Upper lobe of left lung (tissue), 6 donors: ENCODE data around the gene KCNJ10. TPM values are rescaled to one million over a fixed set of nuclear protein-coding genes. Genes with fewer than 3 reads are reported as not detected.

Experiments
- ATAC-seq, 2 donors: fragments of 200-7000 bp; cut with Tn5 transposase; one replicate each; pipeline ENCODE4 v1.9.1; 2022; ENCODE audit warnings: mild to moderate bottlenecking in 2 of 2, moderate library complexity in 2 of 2; ENCODE audit not compliant: low FRiP score in 2 of 2
- DNase-seq, 2 donors: peaks; one replicate each; pipeline ENCODE4 v3.0.0-alpha.2; 2019 to 2020
- H3K27ac ChIP-seq, 4 donors: fragments of 200-600 bp; sonication (generic); one replicate each; pipeline ENCODE4 v1.5.1; 2016 to 2019
- H3K27me3 ChIP-seq, 4 donors: fragments of 200-600 bp; sonication (generic); one replicate each; pipeline ENCODE4 v1.5.1; 2017 to 2019
- H3K36me3 ChIP-seq, 4 donors: fragments of 200-600 bp; sonication (generic); one replicate each; pipeline ENCODE4 v1.5.1; 2016 to 2019
- H3K4me1 ChIP-seq, 4 donors: fragments of 200-600 bp; sonication (generic); one replicate each; pipeline ENCODE4 v1.5.1; 2018 to 2019
- H3K4me3 ChIP-seq, 4 donors: fragments of 200-600 bp; sonication (generic); one replicate each; pipeline ENCODE4 v1.5.1; 2017 to 2019; ENCODE audit warnings: mild to moderate bottlenecking in 2 of 4, moderate library complexity in 1 of 4
- H3K9me3 ChIP-seq, 4 donors: fragments of 200-600 bp; sonication (generic); one replicate each; pipeline ENCODE4 v1.5.1; 2018 to 2019
- EP300 ChIP-seq, 4 donors: sonication (generic); formaldehyde crosslinking; IDR thresholded peaks; one replicate each; pipeline ENCODE4 v1.5.1; 2017; ENCODE audit warnings: antibody characterized with exemption in 4 of 4, control low read depth in 2 of 4
- POLR2A ChIP-seq, 4 donors: fragments of 450-650 bp; IDR thresholded peaks; one replicate each; pipeline ENCODE4 v1.5.1; 2016 to 2017; ENCODE audit warnings: antibody characterized with exemption in 4 of 4, mild to moderate bottlenecking in 2 of 4
- POLR2AphosphoS5 ChIP-seq, 2 donors: sonication (generic); formaldehyde crosslinking; IDR thresholded peaks; one replicate each; pipeline ENCODE4 v1.5.1; 2017; ENCODE audit warnings: antibody characterized with exemption in 2 of 2
- WGBS, 2 donors: methylation state at CpG; one replicate each; pipeline ENCODE4 v1.1.5; 2017 to 2018; 5-methylcytosine and 5-hydroxymethylcytosine counted together
- total RNA-seq, 6 donors: library from RNA; depleted of rRNA in 4 of 6; stranded (reverse); fragments of >200 nt in 4 of 6; gene quantifications; one replicate each; pipeline versions ENCODE4 v1.1.0 to v1.2.1, GENCODE V29; 2016 to 2021
- TF ChIP-seq, protein P1 (sequence below), 6 experiments: fragments of 450-650 bp in 4 of 6; fragments of 200-600 bp in 2 of 6; sonication (generic) in 2 of 6; IDR thresholded peaks; one replicate each; pipeline ENCODE4 v1.5.1; 2016 to 2019; ENCODE audit warnings: antibody characterized with exemption in 6 of 6
- donor health status: DM: no; HTN: no; CAD: no; lungs with moderate emphysema.
- donor health status: DM: no; HTN: yes; CAD: no; lungs with severe emphysema.

KCNJ10 gene
- total RNA-seq, 6 donors from 2014 or later = 0.11 TPM; not detected in 5

DNA sequence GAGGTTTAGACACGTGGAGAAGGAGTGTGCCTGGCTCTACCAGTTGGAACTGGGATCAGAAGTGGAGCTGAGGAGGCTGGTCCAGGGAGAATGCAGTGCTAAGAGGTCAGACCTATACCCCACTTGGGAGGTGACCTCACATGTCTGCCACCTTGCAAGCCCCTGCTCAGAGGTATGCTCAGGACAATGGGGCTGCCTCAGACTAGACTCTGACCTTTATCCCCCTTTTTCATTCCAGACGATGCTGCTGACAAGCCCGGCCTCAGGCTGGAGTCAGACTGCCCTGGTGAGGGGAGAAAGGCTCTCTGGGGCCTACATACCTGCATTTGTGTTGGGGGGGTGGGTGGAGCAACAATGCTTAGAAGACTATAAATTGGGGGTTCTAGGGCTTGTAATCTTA is 5.2 kb downstream of the KCNJ10 start:
- H3K4me1 ChIP-seq = peaks cover 0 to 4% (median 1%) of the 10 kb centered on the region in 4 donors
- no peak for ATAC-seq
- H3K4me3 ChIP-seq = no peak overlapping the region
- H3K36me3 ChIP-seq = no peaks in the 10 kb centered on the region
- TF ChIP-seq EP300 (IDR thresholded peaks at IDR 0.05) (no peak), POLR2A (IDR thresholded peaks at IDR 0.05) (no peak), POLR2AphosphoS5 (IDR thresholded peaks at IDR 0.05) (no peak)
- TF ChIP-seq, protein P1, sequence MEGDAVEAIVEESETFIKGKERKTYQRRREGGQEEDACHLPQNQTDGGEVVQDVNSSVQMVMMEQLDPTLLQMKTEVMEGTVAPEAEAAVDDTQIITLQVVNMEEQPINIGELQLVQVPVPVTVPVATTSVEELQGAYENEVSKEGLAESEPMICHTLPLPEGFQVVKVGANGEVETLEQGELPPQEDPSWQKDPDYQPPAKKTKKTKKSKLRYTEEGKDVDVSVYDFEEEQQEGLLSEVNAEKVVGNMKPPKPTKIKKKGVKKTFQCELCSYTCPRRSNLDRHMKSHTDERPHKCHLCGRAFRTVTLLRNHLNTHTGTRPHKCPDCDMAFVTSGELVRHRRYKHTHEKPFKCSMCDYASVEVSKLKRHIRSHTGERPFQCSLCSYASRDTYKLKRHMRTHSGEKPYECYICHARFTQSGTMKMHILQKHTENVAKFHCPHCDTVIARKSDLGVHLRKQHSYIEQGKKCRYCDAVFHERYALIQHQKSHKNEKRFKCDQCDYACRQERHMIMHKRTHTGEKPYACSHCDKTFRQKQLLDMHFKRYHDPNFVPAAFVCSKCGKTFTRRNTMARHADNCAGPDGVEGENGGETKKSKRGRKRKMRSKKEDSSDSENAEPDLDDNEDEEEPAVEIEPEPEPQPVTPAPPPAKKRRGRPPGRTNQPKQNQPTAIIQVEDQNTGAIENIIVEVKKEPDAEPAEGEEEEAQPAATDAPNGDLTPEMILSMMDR (IDR thresholded peaks at IDR 0.05) = no peak
- no peak overlapping the region for H3K27ac ChIP-seq
- WGBS, 2 donors = 66 to 71% methylated on average over 3 of the region's 3 CpGs
- peaks cover 0 to 7% (median 3%) of the 10 kb centered on the region in 4 donors for H3K27me3 ChIP-seq
- H3K9me3 ChIP-seq = no peaks in the 10 kb centered on the region
- DNase-seq = no peak

DNA sequence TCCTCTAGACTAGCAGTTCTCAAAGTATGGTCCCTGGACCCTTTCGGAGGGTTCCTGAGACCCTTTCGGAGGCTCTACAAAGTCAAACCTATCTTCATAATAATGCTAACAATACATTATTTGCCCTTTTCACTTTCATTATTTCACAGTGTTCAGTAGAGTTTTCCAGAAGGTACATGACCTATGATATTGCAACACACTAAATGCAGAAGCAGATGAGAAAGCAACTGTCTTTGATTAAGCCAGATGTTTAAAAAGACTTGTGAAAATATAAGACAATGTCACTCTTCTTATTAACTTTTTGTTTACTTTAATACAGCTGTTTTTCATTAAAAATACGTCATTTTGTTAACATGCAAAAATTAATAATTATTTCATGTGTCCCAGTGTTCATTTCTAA is 5.8 kb downstream of the KCNJ10 start:
- no peak for TF ChIP-seq EP300 (IDR thresholded peaks at IDR 0.05)
- H3K27me3 ChIP-seq = peaks cover 0 to 6% (median under 1%) of the 10 kb centered on the region in 4 donors
- ATAC-seq = no peak
- no peak for DNase-seq
- H3K9me3 ChIP-seq = no peaks in the 10 kb centered on the region
- H3K4me3 ChIP-seq = no peak overlapping the region
- H3K36me3 ChIP-seq = no peaks in the 10 kb centered on the region
- no peaks in the 10 kb centered on the region for H3K4me1 ChIP-seq
- WGBS, 2 donors = 86 to 87% methylated on average over 3 of the region's 3 CpGs
- H3K27ac ChIP-seq = no peak overlapping the region

DNA sequence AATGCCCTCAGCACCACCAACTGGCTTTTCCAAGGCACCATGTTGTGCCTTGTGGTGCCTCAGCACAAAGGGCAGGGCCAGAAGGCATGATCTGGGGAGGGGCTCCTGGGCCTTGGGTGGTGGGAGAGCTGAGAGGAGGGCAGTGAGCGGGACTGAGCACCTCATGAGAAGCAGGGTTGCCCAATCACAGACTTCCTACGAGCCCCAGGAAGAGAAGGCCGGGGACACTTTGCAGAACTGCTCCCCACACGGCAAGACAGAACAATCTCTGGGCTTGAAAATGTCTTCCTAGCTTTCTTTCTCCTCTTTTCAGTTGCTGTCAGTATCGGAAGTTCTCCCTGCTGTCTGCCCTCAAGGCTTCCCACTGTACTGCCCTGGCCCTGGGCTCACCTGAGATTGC is 6.8 kb downstream of the KCNJ10 start:
- ATAC-seq (no peak), DNase-seq (no peak)
- no peaks in the 10 kb centered on the region for H3K9me3 ChIP-seq
- H3K4me1 ChIP-seq = no peaks in the 10 kb centered on the region
- H3K27ac ChIP-seq = no peak overlapping the region
- no peaks in the 10 kb centered on the region for H3K36me3 ChIP-seq
- TF ChIP-seq POLR2A (IDR thresholded peaks at IDR 0.05) (no peak), POLR2AphosphoS5 (IDR thresholded peaks at IDR 0.05) (no peak), EP300 (IDR thresholded peaks at IDR 0.05) (no peak)
- TF ChIP-seq, protein P1 (IDR thresholded peaks at IDR 0.05) = no peak
- 86 to 90% methylated on average over 4 to 5 of the region's 5 CpGs for WGBS, 2 donors
- H3K27me3 ChIP-seq = peaks cover 0 to 6% (median 0%) of the 10 kb centered on the region in 4 donors
- no peak overlapping the region for H3K4me3 ChIP-seq

DNA sequence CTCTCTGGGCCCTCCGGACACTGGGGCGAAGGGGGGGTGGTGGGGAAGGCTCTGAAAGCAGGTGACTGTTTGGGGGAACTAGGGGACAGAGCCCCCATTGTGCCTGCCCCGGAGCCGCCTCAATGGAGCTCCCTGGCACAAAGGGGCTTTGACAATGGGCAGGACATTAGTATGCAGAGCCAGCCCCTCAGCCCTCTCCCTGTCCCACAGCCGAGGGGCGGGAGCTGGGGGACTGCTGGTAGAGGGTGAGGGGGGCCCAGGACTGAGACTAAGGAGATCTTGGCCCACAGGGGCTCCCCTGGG is 7.8 kb downstream of the KCNJ10 start:
- WGBS, 2 donors = 64% methylated on average over 6 of the region's 6 CpGs; no CpG with 5 or more reads in 1 of the 2 donors
- ATAC-seq (peak in 1 of 2 donors; percentile 13), DNase-seq (peak in 1 of 2 donors; percentile 56)
- H3K27me3 ChIP-seq = peaks cover 0 to 6% (median 0%) of the 10 kb centered on the region in 4 donors
- no peak for TF ChIP-seq POLR2A (IDR thresholded peaks at IDR 0.05)
- TF ChIP-seq EP300 (IDR thresholded peaks at IDR 0.05) = no peak
- no peak for TF ChIP-seq POLR2AphosphoS5 (IDR thresholded peaks at IDR 0.05)
- TF ChIP-seq, protein P1 (IDR thresholded peaks at IDR 0.05) = no peak
- no peak overlapping the region for H3K27ac ChIP-seq
- H3K4me3 ChIP-seq = no peak overlapping the region
- no peaks in the 10 kb centered on the region for H3K4me1 ChIP-seq
- H3K9me3 ChIP-seq = no peaks in the 10 kb centered on the region
- no peaks in the 10 kb centered on the region for H3K36me3 ChIP-seq

DNA sequence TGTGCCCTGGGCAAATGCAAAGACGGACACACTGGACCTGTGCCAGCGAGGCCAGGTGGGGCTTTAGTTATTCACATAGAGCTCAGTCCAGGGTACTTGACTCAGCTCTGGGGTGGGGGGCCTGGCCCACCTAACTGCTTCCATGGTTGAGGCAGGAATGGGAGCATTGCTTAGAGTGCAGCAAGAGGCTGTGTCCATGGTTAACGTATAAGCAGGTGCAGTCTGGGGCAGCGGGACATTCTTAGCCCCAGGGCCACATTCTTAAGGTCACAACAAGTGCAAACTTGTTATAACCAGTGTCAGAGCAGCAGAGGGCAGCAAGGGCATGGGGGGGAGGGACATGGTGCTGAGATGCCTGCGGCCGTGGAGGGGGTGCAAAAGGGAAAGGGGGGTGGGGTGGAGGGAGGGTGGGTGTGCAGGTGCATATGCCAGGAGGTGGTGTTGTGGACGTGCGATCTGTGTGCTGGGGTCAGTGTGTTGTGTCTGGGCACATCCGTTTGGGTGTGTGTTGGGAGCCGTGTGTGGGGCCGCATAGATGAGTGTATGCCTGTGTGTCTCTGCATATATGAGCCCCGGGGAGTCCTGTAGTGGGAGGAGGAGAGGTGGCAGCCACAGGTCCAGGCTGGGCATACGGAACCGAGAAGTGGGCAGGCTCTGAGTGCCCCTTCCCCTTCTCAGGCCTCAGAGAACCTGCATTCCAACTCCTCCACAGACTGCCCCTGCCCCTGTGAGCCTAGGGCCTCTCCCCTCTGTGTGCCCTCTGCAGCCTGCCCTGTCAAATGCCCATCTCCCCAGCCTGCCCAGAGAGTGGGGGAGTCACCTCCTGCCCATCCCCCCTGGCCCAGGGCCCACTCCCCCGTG is 8.4 kb downstream of the KCNJ10 start:
- WGBS, 2 donors = 43 to 55% methylated on average over 11 to 14 of the region's 15 CpGs
- DNase-seq (no peak), ATAC-seq (no peak)
- TF ChIP-seq EP300 (IDR thresholded peaks at IDR 0.05) (no peak), POLR2A (IDR thresholded peaks at IDR 0.05) (no peak), POLR2AphosphoS5 (IDR thresholded peaks at IDR 0.05) (no peak)
- TF ChIP-seq, protein P1 (IDR thresholded peaks at IDR 0.05) = no peak
- H3K36me3 ChIP-seq = no peaks in the 10 kb centered on the region
- H3K9me3 ChIP-seq = no peaks in the 10 kb centered on the region
- no peaks in the 10 kb centered on the region for H3K4me1 ChIP-seq
- H3K4me3 ChIP-seq = no peak overlapping the region
- H3K27me3 ChIP-seq = peaks cover 0 to 6% (median 0%) of the 10 kb centered on the region in 4 donors
- no peak overlapping the region for H3K27ac ChIP-seq
